Breast epithelium (tissue), 4 donors: ENCODE data around the gene GNAI3. TPM values are rescaled to one million over a fixed set of nuclear protein-coding genes. Genes with fewer than 3 reads are reported as not detected.

Experiments used
- DNase-seq, 2 donors: peaks; one replicate each; pipeline ENCODE4 v3.0.0-alpha.2; 2019; ENCODE audit warnings: low spot score in 2 of 2
- H3K27ac ChIP-seq, 2 donors: fragments of 200-600 bp; sonication (generic) in 1 of 2; one replicate each; pipeline ENCODE4 v1.5.1; 2016 to 2019; ENCODE audit warnings: mild to moderate bottlenecking in 1 of 2
- H3K27me3 ChIP-seq, 2 donors: fragments of 200-600 bp; sonication (generic) in 1 of 2; one replicate each; pipeline versions ENCODE4 v1.5.1 to v1.6.0; 2017 to 2019; ENCODE audit warnings: control low read depth in 1 of 2, mild to moderate bottlenecking in 1 of 2
- H3K36me3 ChIP-seq: fragments of 200-600 bp; one replicate; pipeline ENCODE4 v1.5.1; 2019
- H3K4me1 ChIP-seq, 2 donors: fragments of 200-600 bp; sonication (generic); one replicate each; pipeline ENCODE4 v1.5.1; 2016 to 2019; ENCODE audit warnings: control low read depth in 1 of 2
- H3K4me3 ChIP-seq, 3 donors: fragments of 200-600 bp; sonication (generic); 1 replicate in 2 of 3; 2 replicates in 1 of 3; pipeline ENCODE4 v1.5.1; 2016 to 2019; ENCODE audit warnings: mild to moderate bottlenecking in 3 of 3, moderate library complexity in 2 of 3
- H3K9me3 ChIP-seq, 2 donors: fragments of 200-600 bp; sonication (generic) in 1 of 2; one replicate each; pipeline ENCODE4 v1.5.1; 2016 to 2019; ENCODE audit warnings: control low read depth in 1 of 2
- CTCF ChIP-seq, 3 donors: fragments of 450-650 bp; IDR thresholded peaks; one replicate each; pipeline ENCODE4 v1.5.1; 2016 to 2017; ENCODE audit warnings: antibody characterized with exemption in 3 of 3, mild to moderate bottlenecking in 3 of 3, moderate library complexity in 3 of 3
- POLR2A ChIP-seq: fragments of 450-650 bp; IDR thresholded peaks from one replicate; pipeline ENCODE4 v1.6.1; 2016; ENCODE audit warnings: antibody characterized with exemption, mild to moderate bottlenecking, moderate library complexity
- POLR2AphosphoS5 ChIP-seq, 3 donors: sonication (generic); formaldehyde crosslinking; IDR thresholded peaks; one replicate each; pipeline ENCODE4 v1.6.1; 2017; ENCODE audit warnings: antibody characterized with exemption in 3 of 3
- intact Hi-C: fragments of 100-400 bp; cut with DNase I; formaldehyde crosslinking; loops from one replicate; pipeline ENCODE4 v1.15.1; 2023; ENCODE audit warnings: low total_unique reads
- total RNA-seq, 3 donors: library from RNA; depleted of rRNA; stranded (reverse); fragments of >200 nt; gene quantifications; one replicate each; pipeline ENCODE4 v1.1.0, GENCODE V29; 2016

The GNAI3 gene
- total RNA-seq, 3 donors from 2014 or later = 5.9 to 6.9 (median 6.2) TPM

GRCh38 chr1:109534307-109534858, 14.0 kb upstream of the GNAI3 start:
- no peak for DNase-seq
- no peak for TF ChIP-seq POLR2A
- TF ChIP-seq POLR2AphosphoS5 (IDR thresholded peaks at IDR 0.05) = no peak
- TF ChIP-seq CTCF (IDR thresholded peaks at IDR 0.05) = no peak
- no peaks in the 10 kb centered on the region for H3K9me3 ChIP-seq

GRCh38 chr1:109535481-109535880, 12.9 kb upstream of the GNAI3 start:
- intact Hi-C loops = no loop called here
- H3K9me3 ChIP-seq = no peaks in the 10 kb centered on the region
- no peak for TF ChIP-seq CTCF (IDR thresholded peaks at IDR 0.05)
- TF ChIP-seq POLR2A = no peak
- TF ChIP-seq POLR2AphosphoS5 (IDR thresholded peaks at IDR 0.05) = no peak
- DNase-seq = no peak
- H3K27ac ChIP-seq = no peak overlapping the region
- H3K36me3 ChIP-seq = no peaks in the 10 kb centered on the region
- no peaks in the 10 kb centered on the region for H3K4me1 ChIP-seq
- H3K27me3 ChIP-seq = no peaks in the 10 kb centered on the region
- no peak overlapping the region for H3K4me3 ChIP-seq

More at GRCh38 chr1:109534307-109534858, 14.0 kb upstream of the GNAI3 start:
- Histone ChIP-seq H3K36me3 (no peaks in the 10 kb centered on the region), H3K27ac (no peak overlapping the region), H3K4me1 (no peaks in the 10 kb centered on the region), H3K27me3 (no peaks in the 10 kb centered on the region), H3K4me3 (no peak overlapping the region)
- intact Hi-C loops = loop anchor here (5.0 kb wide), 1 partner anchor 42 kb away; the partner anchor contains the start of gene CYB561D1

GRCh38 chr1:109535971-109536491, 12.4 kb upstream of the GNAI3 start:
- Histone ChIP-seq H3K4me1 (no peaks in the 10 kb centered on the region), H3K27ac (no peak overlapping the region), H3K9me3 (no peaks in the 10 kb centered on the region), H3K36me3 (no peaks in the 10 kb centered on the region), H3K27me3 (no peaks in the 10 kb centered on the region), H3K4me3 (no peak overlapping the region)
- intact Hi-C loops = no loop called here
- TF ChIP-seq CTCF (IDR thresholded peaks at IDR 0.05) (no peak), POLR2AphosphoS5 (IDR thresholded peaks at IDR 0.05) (no peak), POLR2A (no peak)
- no peak for DNase-seq

- no peak overlapping the region for H3K4me3 ChIP-seq
- no peaks in the 10 kb centered on the region for H3K9me3 ChIP-seq
- H3K4me1 ChIP-seq = no peaks in the 10 kb centered on the region
- no peaks in the 10 kb centered on the region for H3K27me3 ChIP-seq
- no peaks in the 10 kb centered on the region for H3K36me3 ChIP-seq
- intact Hi-C loops = no loop called here
- DNase-seq = no peak
- TF ChIP-seq POLR2A (no peak), POLR2AphosphoS5 (IDR thresholded peaks at IDR 0.05) (no peak), CTCF (IDR thresholded peaks at IDR 0.05) (no peak)
- H3K27ac ChIP-seq = no peak overlapping the region
Observed at GRCh38 chr1:109537450-109538178, 10.8 kb upstream of the GNAI3 start.
